ENCODE results near the gene SH2D4B. TPM values are rescaled to one million over a fixed set of nuclear protein-coding genes. Genes with fewer than 3 reads are reported as not detected.

Gene SH2D4B
- polyA plus RNA-seq (2011; rRNA removed) (not detected in 2 replicates), polyA minus RNA-seq (2011; rRNA and poly(A)+ RNA removed) (0.04 TPM in 1 of 2 replicates, not detected in the other)

DNA sequence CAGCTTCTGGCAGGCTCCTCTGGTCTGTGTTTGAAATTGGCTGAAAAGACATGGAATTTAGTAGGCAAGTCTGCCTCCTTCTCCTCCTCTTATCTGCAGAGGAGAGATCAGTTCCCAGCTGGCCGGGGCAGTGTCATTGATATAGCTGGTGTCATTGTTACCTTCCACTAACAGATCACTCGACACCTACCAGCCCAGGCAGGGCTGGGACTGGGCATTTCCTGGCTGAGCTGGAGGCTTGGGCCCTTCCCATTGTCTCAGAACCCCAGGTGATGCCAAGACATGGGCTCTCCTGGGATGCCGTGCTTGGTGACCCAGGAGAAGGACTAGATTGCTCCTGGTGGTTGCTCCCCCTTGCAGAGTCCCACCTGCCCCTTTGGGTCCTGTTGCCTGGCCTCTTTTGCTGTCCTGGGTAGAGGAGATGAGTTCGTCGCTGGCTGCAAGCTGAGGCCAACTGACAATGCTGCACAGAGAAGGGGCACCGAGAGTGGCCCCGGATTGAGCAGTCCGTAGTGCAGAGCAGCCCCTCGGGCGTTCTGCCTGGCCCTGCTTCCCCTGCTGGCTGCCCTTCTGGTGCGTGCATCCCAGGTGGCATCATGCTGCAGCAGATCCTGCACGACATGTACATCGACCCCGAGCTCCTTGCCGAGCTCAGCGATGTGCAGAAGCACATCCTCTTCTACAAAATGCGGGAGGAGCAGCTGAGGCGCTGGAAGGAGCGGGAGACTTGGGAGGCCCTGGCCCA is at the start of gene SH2D4B:
Gene SH2D4B, plus strand, starts transcription at position 167 of the 745 bp plus-strand sequence. Its CDS starts 430 bp downstream, at position 597.
- peaks cover 10% of the 10 kb centered on the region for H3K27me3 ChIP-seq (ENCODE audit: control insufficient read depth, insufficient read depth, low read length)
- H3K9me3 ChIP-seq (ENCODE audit: control insufficient read depth, insufficient read depth, low read length): peaks cover 10% of the 10 kb centered on the region; the same call in 1 of the 2 replicates
- no peak within 1 kb of the TSS for H3K27ac ChIP-seq (ENCODE audit: low read depth, low read length)
- CTCF ChIA-PET: interaction anchor here (0.5 to 0.8 kb wide), 2 partner anchors 45 to 124 kb away, joined by 3 read pairs; no protein-coding TSS in a partner anchor
- no peak for DNase-seq (ENCODE audit: low read depth, low spot score)
- H3K4me3 ChIP-seq (ENCODE audit: low read depth, low read length): no peak within 1 kb of the TSS
- TF ChIP-seq, protein P1, sequence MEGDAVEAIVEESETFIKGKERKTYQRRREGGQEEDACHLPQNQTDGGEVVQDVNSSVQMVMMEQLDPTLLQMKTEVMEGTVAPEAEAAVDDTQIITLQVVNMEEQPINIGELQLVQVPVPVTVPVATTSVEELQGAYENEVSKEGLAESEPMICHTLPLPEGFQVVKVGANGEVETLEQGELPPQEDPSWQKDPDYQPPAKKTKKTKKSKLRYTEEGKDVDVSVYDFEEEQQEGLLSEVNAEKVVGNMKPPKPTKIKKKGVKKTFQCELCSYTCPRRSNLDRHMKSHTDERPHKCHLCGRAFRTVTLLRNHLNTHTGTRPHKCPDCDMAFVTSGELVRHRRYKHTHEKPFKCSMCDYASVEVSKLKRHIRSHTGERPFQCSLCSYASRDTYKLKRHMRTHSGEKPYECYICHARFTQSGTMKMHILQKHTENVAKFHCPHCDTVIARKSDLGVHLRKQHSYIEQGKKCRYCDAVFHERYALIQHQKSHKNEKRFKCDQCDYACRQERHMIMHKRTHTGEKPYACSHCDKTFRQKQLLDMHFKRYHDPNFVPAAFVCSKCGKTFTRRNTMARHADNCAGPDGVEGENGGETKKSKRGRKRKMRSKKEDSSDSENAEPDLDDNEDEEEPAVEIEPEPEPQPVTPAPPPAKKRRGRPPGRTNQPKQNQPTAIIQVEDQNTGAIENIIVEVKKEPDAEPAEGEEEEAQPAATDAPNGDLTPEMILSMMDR (IDR thresholded peaks at IDR 0.05; ENCODE audit: low read depth, low read length): no peak
- POLR2A ChIA-PET: no interaction called here

DNA sequence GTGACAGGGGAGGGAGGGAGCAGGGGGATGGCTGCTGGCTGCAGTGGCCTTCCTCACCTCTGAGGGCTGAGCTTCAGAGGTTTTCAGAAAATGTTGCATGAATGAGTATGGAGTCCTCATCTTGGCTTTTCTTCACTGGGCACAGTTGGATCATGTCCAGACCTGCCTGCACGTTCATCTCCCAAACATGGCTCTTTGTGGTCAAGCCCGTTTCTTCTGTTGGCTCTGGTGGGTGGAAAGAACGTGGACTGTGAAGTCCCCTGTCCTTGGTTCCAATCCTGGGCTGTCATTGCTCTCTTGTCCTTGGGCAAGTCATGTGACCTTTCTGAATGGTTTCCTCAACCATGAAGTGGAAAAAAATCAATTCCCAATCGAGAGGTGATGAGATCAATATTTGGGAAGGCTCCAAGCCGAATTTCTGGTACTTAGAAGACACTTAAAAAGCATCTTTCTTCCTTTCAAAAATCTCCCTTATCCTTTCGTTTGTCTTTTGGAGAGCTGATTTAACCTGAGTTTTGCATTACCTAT is 49.1 kb upstream of the SH2D4B start:
- Histone ChIP-seq H3K9me3 (ENCODE audit: control insufficient read depth, insufficient read depth, low read length) (no peaks in the 10 kb centered on the region), H3K27me3 (ENCODE audit: control insufficient read depth, insufficient read depth, low read length) (no peaks in the 10 kb centered on the region), H3K4me3 (ENCODE audit: low read depth, low read length) (no peak overlapping the region), H3K27ac (ENCODE audit: low read depth, low read length) (no peak overlapping the region)
- ChIA-PET CTCF (interaction anchor here (1.5 kb wide), 1 partner anchor 17 kb away, joined by 9 read pairs; no protein-coding TSS in a partner anchor), POLR2A (no interaction called here)
- no peak for DNase-seq (ENCODE audit: low read depth, low spot score)
- TF ChIP-seq, protein P1 (IDR thresholded peaks at IDR 0.05; ENCODE audit: low read depth, low read length): no peak

DNA sequence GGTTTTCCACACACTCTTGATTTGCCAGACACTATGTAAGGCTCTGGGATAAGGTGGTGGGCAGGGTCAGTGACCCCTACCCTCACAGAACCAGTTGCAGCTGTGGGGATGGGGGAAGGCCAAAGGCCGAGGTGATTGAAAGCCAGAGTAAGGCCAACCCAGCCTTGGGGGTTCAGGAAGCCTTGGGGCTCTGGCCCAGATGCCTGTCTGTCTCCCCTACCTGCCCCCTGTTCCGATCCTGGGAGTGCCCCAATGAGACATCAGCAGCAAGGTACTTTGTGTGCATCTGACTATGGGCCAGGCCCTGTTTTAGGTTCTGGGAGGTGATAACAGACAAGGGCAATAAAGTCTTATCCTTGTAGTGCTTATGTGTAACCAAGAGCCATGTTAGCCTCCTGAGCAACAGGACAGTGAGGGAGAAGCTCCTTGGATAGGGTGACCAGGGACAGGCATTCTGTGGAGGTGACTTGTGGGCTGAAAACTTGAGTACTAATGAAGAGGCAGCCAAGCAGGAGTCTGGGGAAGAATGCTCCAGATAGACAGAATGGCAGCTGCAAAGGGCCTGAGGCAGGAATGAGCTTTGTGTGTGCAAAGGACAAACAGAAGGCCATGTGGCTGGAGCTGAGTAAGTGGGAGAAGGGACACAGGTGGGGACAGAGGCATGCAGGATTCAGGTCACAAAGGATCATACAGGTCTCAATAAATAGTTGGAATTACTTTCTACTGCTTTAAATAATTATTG is 48.2 kb upstream of the SH2D4B start:
- Histone ChIP-seq H3K27ac (ENCODE audit: low read depth, low read length) (no peak overlapping the region), H3K9me3 (ENCODE audit: control insufficient read depth, insufficient read depth, low read length) (no peaks in the 10 kb centered on the region), H3K4me3 (ENCODE audit: low read depth, low read length) (no peak overlapping the region), H3K27me3 (ENCODE audit: control insufficient read depth, insufficient read depth, low read length) (no peaks in the 10 kb centered on the region)
- ChIA-PET CTCF (interaction anchor here (0.5 to 1.5 kb wide), 2 partner anchors 16 to 36 kb away, joined by 5 to 9 read pairs; no protein-coding TSS in a partner anchor), POLR2A (no interaction called here)
- TF ChIP-seq, protein P1 (IDR thresholded peaks at IDR 0.05; ENCODE audit: low read depth, low read length): no peak
- no peak for DNase-seq (ENCODE audit: low read depth, low spot score)

DNA sequence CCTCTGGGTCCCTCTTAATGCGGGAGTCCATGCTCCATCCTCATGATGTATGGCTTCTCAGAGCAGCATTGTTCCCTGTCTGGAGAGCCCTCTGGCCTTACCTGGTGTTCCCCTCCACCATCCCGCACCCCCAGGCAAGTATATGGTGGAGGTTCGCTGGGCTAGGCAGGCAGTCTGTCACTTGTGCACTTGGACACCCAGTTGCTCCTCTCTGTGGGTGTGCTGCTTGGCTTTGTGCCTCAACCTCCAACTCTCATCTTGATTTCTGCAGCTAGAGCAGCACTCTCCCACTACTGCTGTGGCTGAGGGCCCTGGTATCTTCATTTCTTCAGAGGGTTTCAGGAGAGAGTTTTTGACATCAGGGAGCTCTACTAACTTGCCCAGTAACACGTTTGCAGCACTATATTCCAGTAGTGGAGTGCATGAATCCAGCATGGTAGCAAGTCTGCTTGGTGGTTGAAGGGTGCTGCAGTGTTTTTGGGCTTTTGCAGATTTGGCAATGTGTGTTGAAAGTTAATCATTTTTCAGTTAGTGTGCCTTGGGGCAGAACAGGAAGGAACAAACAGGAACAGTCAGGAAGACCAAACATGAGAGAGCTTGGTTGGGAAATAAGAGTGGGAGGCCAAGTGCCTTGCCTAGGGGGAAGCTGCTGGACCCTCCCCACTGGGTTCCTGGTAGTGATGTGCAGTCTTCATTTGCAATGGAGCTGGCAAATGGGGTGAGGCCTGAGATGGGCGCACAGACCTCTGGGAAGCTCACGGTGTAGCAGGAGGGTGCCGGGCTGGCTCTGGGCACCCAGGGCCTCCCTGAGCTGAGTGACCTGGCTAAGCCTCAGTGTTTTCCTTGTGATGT is 46.2 kb upstream of the SH2D4B start:
- TF ChIP-seq, protein P1 (IDR thresholded peaks at IDR 0.05; ENCODE audit: low read depth, low read length): no peak
- Histone ChIP-seq H3K27ac (ENCODE audit: low read depth, low read length) (no peak overlapping the region), H3K4me3 (ENCODE audit: low read depth, low read length) (no peak overlapping the region), H3K27me3 (ENCODE audit: control insufficient read depth, insufficient read depth, low read length) (no peaks in the 10 kb centered on the region), H3K9me3 (ENCODE audit: control insufficient read depth, insufficient read depth, low read length) (no peaks in the 10 kb centered on the region)
- CTCF ChIA-PET: interaction anchor here (3.0 kb wide), 1 partner anchor 14 kb away, joined by 19 read pairs; no protein-coding TSS in a partner anchor
- no peak for DNase-seq (ENCODE audit: low read depth, low spot score)
- POLR2A ChIA-PET: no interaction called here
